HL-60 (cell line): ENCODE data around the gene BTG4.

Experiments
- POLR2AphosphoS5 ChIP-seq: IDR thresholded peaks from 2 replicates; pipeline ENCODE4 v1.6.1; 2012; ENCODE audit warnings: low read depth
- TF ChIP-seq, protein P1 (sequence below): IDR thresholded peaks from one replicate; pipeline ENCODE4 v1.5.1; 2011; ENCODE audit warnings: low read length, control low read depth, inconsistent platforms; ENCODE audit not compliant: insufficient read depth
- TF ChIP-seq, protein P2 (sequence below): IDR thresholded peaks from 2 replicates; pipeline ENCODE4 v1.6.1; 2012; ENCODE audit warnings: low read depth; ENCODE audit not compliant: insufficient replicate concordance

DNA sequence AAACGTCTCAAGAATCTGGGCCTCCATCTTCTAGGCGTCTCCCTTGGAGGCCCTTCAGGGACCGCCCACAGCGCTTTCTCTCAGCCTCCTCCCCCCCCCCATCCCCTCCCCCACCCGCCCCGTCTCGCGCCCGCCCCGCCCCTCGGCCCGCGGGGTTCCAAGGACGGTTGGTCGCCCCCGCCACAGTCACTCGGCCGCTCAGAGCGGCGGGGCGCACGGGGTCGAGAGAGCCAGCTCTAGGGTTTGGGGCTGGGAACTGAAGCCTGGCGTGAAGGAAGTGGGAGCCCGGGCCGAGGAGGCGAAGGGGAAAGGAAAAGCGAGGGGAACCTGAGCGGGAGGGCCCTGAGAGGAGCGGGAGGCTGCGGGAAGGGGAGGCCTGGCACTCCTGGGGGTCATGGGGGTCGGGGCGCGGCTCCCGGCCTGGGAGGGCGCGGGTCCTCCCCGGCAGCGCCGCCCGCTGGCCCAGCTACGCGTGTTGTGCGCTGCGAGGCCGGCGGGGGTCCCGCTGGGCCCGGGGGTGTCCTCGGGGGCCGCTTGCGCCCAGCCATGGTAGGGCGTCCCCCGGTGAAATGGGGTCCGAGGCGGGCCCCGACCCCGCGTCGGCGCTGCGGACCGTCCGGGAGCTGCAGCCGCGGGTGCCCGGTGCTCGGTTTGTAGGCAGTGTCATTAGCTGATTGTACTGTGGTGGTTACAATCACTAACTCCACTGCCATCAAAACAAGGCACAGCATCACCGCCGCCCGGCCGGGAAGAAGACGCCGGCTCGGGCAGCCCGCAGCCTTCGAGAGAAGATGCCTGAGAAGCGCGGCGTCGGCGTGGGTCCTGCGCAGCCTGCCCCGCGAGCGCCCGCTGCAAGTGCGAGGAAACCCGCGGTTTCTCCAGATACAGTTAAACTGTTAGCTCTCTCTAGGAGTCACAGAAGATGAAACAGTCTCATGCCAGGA, at the start of gene BTG4:
- TF ChIP-seq, protein P1, sequence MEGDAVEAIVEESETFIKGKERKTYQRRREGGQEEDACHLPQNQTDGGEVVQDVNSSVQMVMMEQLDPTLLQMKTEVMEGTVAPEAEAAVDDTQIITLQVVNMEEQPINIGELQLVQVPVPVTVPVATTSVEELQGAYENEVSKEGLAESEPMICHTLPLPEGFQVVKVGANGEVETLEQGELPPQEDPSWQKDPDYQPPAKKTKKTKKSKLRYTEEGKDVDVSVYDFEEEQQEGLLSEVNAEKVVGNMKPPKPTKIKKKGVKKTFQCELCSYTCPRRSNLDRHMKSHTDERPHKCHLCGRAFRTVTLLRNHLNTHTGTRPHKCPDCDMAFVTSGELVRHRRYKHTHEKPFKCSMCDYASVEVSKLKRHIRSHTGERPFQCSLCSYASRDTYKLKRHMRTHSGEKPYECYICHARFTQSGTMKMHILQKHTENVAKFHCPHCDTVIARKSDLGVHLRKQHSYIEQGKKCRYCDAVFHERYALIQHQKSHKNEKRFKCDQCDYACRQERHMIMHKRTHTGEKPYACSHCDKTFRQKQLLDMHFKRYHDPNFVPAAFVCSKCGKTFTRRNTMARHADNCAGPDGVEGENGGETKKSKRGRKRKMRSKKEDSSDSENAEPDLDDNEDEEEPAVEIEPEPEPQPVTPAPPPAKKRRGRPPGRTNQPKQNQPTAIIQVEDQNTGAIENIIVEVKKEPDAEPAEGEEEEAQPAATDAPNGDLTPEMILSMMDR = no peak
- TF ChIP-seq POLR2AphosphoS5 = no peak
- TF ChIP-seq, protein P2, sequence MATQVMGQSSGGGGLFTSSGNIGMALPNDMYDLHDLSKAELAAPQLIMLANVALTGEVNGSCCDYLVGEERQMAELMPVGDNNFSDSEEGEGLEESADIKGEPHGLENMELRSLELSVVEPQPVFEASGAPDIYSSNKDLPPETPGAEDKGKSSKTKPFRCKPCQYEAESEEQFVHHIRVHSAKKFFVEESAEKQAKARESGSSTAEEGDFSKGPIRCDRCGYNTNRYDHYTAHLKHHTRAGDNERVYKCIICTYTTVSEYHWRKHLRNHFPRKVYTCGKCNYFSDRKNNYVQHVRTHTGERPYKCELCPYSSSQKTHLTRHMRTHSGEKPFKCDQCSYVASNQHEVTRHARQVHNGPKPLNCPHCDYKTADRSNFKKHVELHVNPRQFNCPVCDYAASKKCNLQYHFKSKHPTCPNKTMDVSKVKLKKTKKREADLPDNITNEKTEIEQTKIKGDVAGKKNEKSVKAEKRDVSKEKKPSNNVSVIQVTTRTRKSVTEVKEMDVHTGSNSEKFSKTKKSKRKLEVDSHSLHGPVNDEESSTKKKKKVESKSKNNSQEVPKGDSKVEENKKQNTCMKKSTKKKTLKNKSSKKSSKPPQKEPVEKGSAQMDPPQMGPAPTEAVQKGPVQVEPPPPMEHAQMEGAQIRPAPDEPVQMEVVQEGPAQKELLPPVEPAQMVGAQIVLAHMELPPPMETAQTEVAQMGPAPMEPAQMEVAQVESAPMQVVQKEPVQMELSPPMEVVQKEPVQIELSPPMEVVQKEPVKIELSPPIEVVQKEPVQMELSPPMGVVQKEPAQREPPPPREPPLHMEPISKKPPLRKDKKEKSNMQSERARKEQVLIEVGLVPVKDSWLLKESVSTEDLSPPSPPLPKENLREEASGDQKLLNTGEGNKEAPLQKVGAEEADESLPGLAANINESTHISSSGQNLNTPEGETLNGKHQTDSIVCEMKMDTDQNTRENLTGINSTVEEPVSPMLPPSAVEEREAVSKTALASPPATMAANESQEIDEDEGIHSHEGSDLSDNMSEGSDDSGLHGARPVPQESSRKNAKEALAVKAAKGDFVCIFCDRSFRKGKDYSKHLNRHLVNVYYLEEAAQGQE = no peak
